CD4-positive, alpha-beta T cell treated with Interleukin-1 beta for 1 hour (primary cell): ENCODE measurements around the gene EAF2.
A peak's percentile ranks its signal among the peaks of the same experiment; 100 is the strongest.
"Not testable (repeated sequence)": the region's sequence is repeated elsewhere in the genome, so short reads cannot be mapped to it uniquely, and the experiment has no call there.

ENCODE experiments used
- DNase-seq, 2 donors: peaks; one replicate each; pipeline ENCODE4 v3.0.0-alpha.2; 2020 to 2022

Gene EAF2

GRCh38 chr3:121834671-121835464 is at the start of gene EAF2, which contains the start of gene IQCB1:
TSS of gene EAF2 (plus strand) at chr3:121835209. CDS start at chr3:121835286, 77 bp downstream.
TSS of gene IQCB1 (minus strand) at chr3:121835060. CDS start at chr3:121828960, 6,100 bp downstream.
- peak; percentile 96 to 97 for DNase-seq

DNA sequence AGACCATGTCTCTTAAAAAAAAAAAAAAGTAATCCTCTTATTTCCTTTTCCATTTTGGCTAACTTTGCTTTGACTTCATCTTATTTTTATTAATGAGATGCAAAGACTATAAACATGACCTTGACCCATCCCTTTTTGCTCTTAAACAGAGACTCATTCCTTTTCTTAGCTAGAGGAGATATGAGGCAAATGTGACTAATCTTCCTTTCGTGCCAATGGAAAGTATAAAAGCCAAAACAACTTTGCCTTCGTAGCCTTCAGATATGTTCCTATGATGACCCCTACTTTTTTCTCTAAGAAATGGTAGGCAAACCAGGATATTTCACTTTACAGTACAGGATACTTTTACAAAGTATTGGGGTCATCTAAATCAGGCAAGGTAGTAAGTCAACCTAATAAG is 48.5 kb upstream of the EAF2 start:
- DNase-seq, result no peak

- no peak for DNase-seq
These were observed 41.9 kb upstream of the EAF2 start for GRCh38 chr3:121793078-121793477.

DNA sequence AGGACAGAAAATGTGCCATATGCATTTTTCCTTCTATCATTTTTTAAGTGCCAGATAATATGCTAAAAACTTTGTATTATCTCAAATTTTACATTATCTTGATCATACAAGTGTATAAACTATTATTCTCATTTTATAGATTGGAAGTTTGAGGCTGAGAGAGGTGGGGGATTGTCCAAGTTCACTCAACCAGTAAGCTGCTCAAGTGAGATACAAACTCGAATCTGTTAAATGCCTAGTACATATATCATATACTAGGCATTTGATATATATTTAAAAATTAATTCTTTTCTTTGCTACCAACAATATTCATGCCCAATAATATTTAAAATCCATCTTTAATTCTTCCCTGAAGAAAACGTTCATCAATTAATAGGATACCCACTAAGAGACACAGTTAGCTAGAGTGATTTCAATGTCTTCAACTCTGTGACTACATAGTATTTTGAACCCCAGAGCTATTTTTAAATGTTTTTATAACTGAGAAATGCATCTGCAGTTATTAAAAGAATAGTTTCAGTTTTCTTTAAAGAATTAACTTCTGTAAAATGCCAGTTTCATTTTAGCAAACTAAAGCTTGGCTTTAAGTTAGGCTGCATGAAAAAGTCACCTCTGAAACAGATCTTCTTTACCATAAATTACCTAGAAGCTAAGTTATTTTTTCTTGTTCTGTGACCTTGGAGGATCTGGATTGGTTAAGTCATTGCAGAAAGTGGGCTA is 40.6 kb upstream of the EAF2 start:
- DNase-seq, result no peak

- no peak for DNase-seq
These were observed 38.0 kb upstream of the EAF2 start for GRCh38 chr3:121796970-121797369.

DNA sequence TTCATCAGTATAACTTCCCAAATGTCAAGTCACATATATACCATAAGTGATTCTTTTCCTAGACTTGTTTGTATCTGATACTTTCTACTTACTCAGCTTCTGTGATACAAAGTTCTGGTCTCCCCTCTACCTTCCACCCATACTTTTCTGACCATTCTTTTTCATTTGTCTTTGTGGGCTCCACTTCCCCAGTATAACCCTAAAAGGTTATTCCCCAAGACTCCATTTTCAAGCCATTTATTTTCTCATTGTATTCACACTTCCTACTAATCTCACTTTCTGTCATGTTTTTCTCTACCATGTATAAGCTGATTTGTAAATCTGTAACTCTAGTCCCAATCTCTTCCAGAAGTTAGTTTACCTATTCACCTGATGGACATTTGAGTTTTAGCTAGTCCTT is 34.1 kb upstream of the EAF2 start:
- no peak for DNase-seq

GRCh38 chr3:121803771-121804320 is 31.2 kb upstream of the EAF2 start:
- no peak for DNase-seq

- no peak for DNase-seq
These were observed 25.8 kb upstream of the EAF2 start for GRCh38 chr3:121809249-121809648.

GRCh38 chr3:121817753-121818152 is 17.3 kb upstream of the EAF2 start:
- no peak for DNase-seq

- no peak for DNase-seq
These were observed 16.4 kb upstream of the EAF2 start for GRCh38 chr3:121818578-121818977.

DNA sequence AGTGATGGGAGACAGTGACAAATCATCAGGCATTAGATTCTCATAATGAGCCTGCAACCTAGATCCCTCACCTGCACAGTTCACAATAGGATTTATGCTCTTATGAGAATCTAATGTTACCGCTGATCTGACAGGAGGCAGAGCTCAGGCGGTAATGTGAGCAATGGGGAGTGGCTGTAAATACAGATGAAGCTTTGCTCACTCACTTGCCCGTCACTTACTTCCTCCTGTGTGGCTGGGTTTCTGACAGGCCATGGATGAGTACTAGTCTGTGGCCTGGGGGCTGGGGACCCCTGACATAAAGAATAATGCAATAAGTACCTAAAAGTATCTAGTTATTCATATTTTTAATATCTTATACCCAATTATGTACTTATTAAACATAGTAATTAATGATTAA is 15.8 kb upstream of the EAF2 start:
- DNase-seq, result no peak

- no peak for DNase-seq
These were observed 13.4 kb upstream of the EAF2 start for GRCh38 chr3:121821421-121822199.

GRCh38 chr3:121822973-121823372 is 12.0 kb upstream of the EAF2 start:
- no peak for DNase-seq

DNA sequence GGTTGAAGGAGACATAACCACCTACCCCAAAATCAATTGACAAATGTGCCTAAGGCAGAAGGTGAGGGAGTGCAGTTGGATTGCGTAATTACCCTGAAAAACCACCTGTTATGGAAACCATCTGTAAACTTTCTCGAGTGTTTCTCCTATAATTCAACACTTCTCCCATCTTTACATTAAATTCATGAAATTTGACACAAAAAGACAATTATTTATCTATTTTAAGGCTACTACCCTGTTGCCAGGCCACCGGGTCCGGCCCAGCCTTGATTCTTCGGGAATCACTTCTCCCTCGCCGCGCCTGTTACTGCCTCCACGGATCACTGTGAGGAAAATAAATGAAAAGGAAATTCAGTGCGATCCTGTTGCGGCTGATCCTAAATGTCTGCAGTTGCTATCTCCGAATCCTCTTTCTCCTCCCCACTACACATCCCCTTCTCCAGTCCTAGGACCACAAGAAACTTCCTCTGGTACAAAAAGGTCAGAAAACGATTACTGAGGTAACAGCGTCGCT is 795 bp upstream of the EAF2 start:
- peak in 1 of 2 donors; percentile 24 for DNase-seq

DNA sequence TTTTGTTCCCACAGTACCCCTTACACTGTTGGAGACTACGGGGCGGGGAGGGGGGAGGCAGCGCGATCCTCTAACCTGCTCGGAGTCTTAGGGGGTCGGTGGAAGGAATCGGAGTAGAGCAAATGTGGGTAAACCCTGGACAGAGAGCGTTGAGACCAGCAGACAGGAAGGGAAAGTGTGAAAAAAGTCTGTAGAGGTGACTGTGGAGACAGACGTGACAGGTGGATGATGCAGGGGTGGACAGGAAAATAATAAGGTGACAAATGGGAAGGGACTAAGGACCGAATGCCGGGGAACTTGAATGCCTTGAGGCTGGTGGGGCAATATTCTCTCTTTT is 424 bp downstream of the EAF2 start:
- peak; percentile 9 to 35 for DNase-seq

- no peak for DNase-seq
These were observed 1.1 kb downstream of the EAF2 start for GRCh38 chr3:121836064-121836463.

GRCh38 chr3:121836481-121836880 is 1.5 kb downstream of the EAF2 start:
- no peak for DNase-seq

DNA sequence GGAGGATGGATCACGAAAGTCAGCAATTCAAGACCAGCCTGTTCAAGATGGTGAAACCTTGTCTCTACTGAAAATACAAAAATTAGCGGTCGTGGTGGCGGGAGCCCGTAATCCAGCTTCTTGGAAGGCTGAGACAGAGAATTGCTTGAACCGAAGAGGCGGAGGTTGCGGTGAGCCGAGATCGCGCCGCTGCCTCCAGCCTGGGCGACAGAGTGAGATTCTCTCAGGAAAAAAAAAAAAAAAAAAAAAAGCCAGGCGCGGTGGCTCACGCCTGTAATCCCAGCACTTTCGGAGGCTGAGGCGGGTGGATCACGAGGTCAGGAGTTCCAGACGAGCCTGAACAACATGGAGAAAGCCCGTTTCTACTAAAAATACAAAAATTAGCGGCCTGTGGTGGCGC is 5.0 kb downstream of the EAF2 start:
- DNase-seq, result no peak

DNA sequence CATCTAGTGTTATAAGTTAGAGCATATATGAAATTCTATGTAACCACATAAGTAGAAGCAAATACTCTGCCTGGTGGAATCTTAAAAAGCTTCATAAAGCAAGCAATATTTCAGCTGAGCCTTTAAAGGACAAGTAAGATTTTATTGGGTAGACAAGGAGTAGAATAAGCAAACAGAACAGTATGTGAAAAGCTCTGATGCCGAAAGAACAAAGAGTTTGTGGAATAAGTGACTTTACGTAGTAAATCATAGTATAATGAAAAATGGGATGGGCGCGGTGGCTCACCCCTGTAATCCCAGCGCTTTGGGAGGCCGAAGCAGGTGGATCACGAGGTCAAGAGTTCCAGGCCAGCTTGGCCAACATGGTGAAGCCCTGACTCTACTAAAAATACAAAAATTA is 9.9 kb downstream of the EAF2 start:
- DNase-seq, result no peak

DNA sequence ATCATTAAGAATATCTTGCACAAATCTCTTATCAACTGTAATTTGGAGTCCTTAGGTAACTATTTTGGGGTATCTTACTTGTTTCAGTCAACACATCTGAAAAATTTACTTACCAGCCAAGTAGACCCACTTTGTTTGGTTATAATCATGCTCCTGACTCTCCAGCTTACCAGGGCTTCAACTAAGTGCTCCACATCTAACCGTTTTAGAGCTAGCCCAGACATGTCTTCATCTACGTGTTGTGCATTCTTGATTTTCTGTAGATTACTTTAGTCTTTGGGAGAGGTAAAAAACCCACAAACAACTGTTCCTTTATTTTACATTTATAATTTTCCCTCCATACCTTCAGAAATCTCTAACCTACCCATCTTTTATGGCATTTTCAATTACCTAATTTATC is 17.2 kb downstream of the EAF2 start:
- DNase-seq, result no peak

DNA sequence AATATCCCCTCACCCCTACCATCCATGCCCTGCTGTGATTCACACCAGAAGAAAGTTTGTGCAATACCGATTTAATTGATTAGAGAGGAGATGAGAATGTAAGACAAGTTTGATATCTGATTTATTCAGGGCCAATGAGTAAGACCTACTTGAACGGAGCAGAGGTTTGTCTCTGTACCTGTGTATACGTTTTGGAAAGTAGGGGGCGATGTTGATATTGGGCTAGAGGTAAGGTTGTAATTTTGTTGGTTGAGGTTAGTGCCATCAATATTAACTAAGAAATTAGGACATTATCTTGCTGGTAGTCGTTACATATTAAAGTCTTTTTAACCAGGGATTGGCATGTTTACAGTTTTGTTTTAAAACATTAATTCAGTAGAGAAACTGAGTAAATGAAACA is 20.5 kb downstream of the EAF2 start:
- DNase-seq, result no peak

DNA sequence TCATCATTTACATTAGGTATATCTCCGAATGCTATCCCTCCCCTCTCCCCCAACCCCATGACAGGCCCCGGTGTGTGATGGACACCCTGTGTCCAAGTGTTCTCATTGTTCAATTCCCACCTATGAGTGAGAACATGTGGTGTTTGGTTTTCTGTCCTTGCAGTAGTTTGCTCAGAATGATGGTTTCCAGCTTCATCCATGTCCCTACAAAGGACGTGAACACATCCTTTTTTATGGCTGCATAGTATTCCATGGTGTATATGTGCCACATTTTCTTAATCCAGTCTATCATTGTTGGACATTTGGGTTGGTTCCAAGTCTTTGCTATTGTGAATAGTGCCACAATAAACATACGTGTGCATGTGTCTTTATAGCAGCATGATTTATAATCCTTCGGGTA is 22.8 kb downstream of the EAF2 start:
- not testable (repeated sequence) for DNase-seq

DNA sequence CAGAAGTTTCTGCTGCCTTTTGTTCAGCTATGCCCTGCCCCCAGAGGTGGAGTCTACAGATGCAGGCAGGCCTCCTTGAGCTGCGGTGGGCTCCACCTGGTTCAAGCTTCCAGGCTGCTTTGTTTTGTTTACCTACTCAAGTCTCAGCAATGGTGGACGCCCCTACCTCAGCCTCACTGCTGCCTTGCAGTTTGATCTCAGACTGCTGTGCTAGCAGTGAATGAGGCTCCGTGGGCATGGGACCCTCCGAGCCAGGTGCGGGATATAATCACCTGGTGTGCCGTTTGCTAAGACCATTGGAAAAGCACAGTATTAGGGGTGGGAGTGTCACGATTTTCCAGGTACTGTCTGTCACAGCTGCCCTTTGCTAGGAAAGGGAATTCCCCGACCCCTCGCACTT is 28.2 kb downstream of the EAF2 start:
- DNase-seq, result not testable (repeated sequence)
